K562 (cell line): ENCODE measurements around the gene IMPG1. TPM values are rescaled to one million over a fixed set of nuclear protein-coding genes. Genes with fewer than 3 reads are reported as not detected.
A peak's percentile ranks its signal among the peaks of the same experiment; 100 is the strongest.

Experiments used
- ATAC-seq: fragments of 200-7000 bp; cut with Tn5 transposase; 3 replicates; pipeline ENCODE4 v1.9.1; 2020; ENCODE audit warnings: moderate library complexity
- BruUV-seq: library from RNA; stranded (reverse); fragments of 400-500 nt; replicated peaks from 2 replicates; lab custom pipeline; 2021; lab: Mats Ljungman, UMichigan
- CTCF ChIA-PET: fragments of 300-600 bp; formaldehyde crosslinking; extraction: SDS; loops from one replicate; lab custom pipeline; 2021; ENCODE audit warnings: low intra/inter-chr PET ratio; lab: Yijun Ruan, JAX
- POLR2A ChIA-PET: fragments of 300-600, 350-650 bp; sonication (Branson Sonifier 250); formaldehyde crosslinking; extraction: SDS; loops from one replicate; lab custom pipeline; 2021; ENCODE audit warnings: antibody characterized with exemption, inconsistent platforms; lab: Yijun Ruan, JAX
- DNase-seq, 4 experiments: peaks; one replicate each; pipeline versions ENCODE4 v3.0.0 to v3.0.0-alpha.2; 2011 to 2018; ENCODE audit warnings: low spot score in 3 of 4, mixed read lengths in 3 of 4; ENCODE audit errors: extremely low read depth in 1 of 4
- FAIRE-seq: peaks from 2 replicates; lab custom pipeline; 2011; peaks lifted over from hg19 to GRCh38; lab: Jason Lieb, UNC
- H2AFZ ChIP-seq: 2 replicates; pipeline ENCODE4 v1.6.0; 2011; ENCODE audit warnings: low read depth, low read length, control low read depth, inconsistent platforms
- H3K27ac ChIP-seq: fragments of 200-600 bp; 3 replicates; pipeline ENCODE4 v1.8.0; 2011; ENCODE audit warnings: low read depth, mild to moderate bottlenecking, control low read depth, inconsistent platforms, low read length, moderate library complexity, mixed read lengths; ENCODE audit errors: extremely low read depth
- H3K27me3 ChIP-seq, 2 experiments: fragments of 300-600 bp in 1 of 2; 2 replicates in 1 of 2; 3 replicates in 1 of 2; pipeline versions ENCODE4 v1.6.0 to v1.8.0; 2011; ENCODE audit warnings: inconsistent platforms in 2 of 2, low read length in 2 of 2, mild to moderate bottlenecking in 1 of 2, mixed read lengths in 1 of 2, moderate library complexity in 1 of 2; ENCODE audit not compliant: control insufficient read depth in 2 of 2, insufficient read depth in 2 of 2
- H3K36me3 ChIP-seq: fragments of 300-600 bp; 3 replicates; pipeline ENCODE4 v1.8.0; 2011; ENCODE audit warnings: mild to moderate bottlenecking, low read length, inconsistent platforms; ENCODE audit not compliant: control insufficient read depth, insufficient read depth
- H3K4me1 ChIP-seq, 2 experiments: fragments of 200-600 bp in 1 of 2; replicated peaks in 1 of 2; 2 replicates in 1 of 2; 3 replicates in 1 of 2; pipeline versions ENCODE4 v1.5.1 to v1.8.0; 2011; ENCODE audit warnings: inconsistent platforms in 2 of 2, low read length in 2 of 2, mild to moderate bottlenecking in 1 of 2, mixed read lengths in 1 of 2, moderate library complexity in 1 of 2; ENCODE audit not compliant: control insufficient read depth in 2 of 2, insufficient read depth in 2 of 2
- H3K4me2 ChIP-seq: 2 replicates; pipeline ENCODE4 v1.6.1; 2011; ENCODE audit warnings: low read length, control low read depth, inconsistent platforms, mixed read lengths; ENCODE audit not compliant: insufficient read depth
- H3K4me3 ChIP-seq: fragments of 200-600 bp; sonication (generic), shearing (Covaris generic); 2 replicates; pipeline ENCODE4 v1.5.1; 2016; ENCODE audit warnings: control low read depth, inconsistent platforms
- H3K79me2 ChIP-seq: fragments of 200-600 bp; 3 replicates; pipeline ENCODE4 v1.8.0; 2011; ENCODE audit warnings: low read length, inconsistent platforms; ENCODE audit not compliant: control insufficient read depth, insufficient read depth
- H3K9ac ChIP-seq, 2 experiments: 2 replicates each; pipeline versions ENCODE4 v1.6.0 to v1.6.1; 2011; ENCODE audit warnings: low read depth in 2 of 2, low read length in 2 of 2, control low read depth in 1 of 2, inconsistent platforms in 1 of 2, mild to moderate bottlenecking in 1 of 2, mixed read lengths in 1 of 2; ENCODE audit not compliant: insufficient read depth in 1 of 2
- H3K9me1 ChIP-seq: one replicate; pipeline ENCODE4 v1.6.0; 2011; ENCODE audit warnings: inconsistent platforms, mild to moderate bottlenecking, low read length, moderate library complexity; ENCODE audit not compliant: control insufficient read depth, insufficient read depth
- H3K9me3 ChIP-seq: replicated peaks from 2 replicates; pipeline ENCODE4 v1.5.1; 2011; ENCODE audit warnings: low read depth, low read length, inconsistent platforms; ENCODE audit not compliant: control insufficient read depth, insufficient read depth
- H4K20me1 ChIP-seq: replicated peaks from 2 replicates; pipeline ENCODE4 v1.6.1; 2011; ENCODE audit warnings: low read length, inconsistent platforms, mixed read lengths; ENCODE audit not compliant: control insufficient read depth, insufficient read depth
- DEAF1 ChIP-seq: fragments of 450-650 bp; formaldehyde crosslinking; IDR thresholded peaks from 2 replicates; pipeline ENCODE4 v1.4.0; 2020; ENCODE audit warnings: mild to moderate bottlenecking, moderate library complexity
- DIDO1 ChIP-seq: fragments of 450-650 bp; IDR thresholded peaks from 2 replicates; pipeline ENCODE4 v1.6.1; 2016; ENCODE audit warnings: low read depth, missing biosample characterization, missing genetic modification characterization
- HNRNPL ChIP-seq: fragments of 200-400 bp; formaldehyde crosslinking; IDR thresholded peaks from 2 replicates; pipeline ENCODE4 v1.6.1; 2017; ENCODE audit warnings: low read depth, mild to moderate bottlenecking, low read length
- NFIC ChIP-seq: fragments of 450-650 bp; IDR thresholded peaks from 2 replicates; pipeline ENCODE4 v1.6.1; 2017; ENCODE audit warnings: mild to moderate bottlenecking, inconsistent platforms
- NFIX ChIP-seq: fragments of 250-450 bp; sonication (Bioruptor Pico); IDR thresholded peaks from 2 replicates; pipeline ENCODE4 v1.4.0; 2020; ENCODE audit warnings: low read depth, mild to moderate bottlenecking, moderate library complexity
- RBM22 ChIP-seq: fragments of 200-400 bp; formaldehyde crosslinking; IDR thresholded peaks from 2 replicates; pipeline ENCODE4 v1.6.1; 2018; ENCODE audit warnings: low read length, low read depth; ENCODE audit not compliant: poor library complexity, severe bottlenecking
- TFAP4 ChIP-seq: sonication (generic); formaldehyde crosslinking; IDR thresholded peaks from 2 replicates; pipeline ENCODE4 v1.8.0; 2022; ENCODE audit warnings: missing genetic modification reagents, mild to moderate bottlenecking, moderate library complexity, borderline replicate concordance
- WGBS: fragments of 100-300 bp; shearing (Covaris generic); methylation state at CpG from one replicate; pipeline ENCODE4 v1.1.6; 2016; ENCODE audit warnings: low coverage, mixed read lengths; ENCODE audit not compliant: insufficient coverage; ENCODE audit errors: missing lambda C conversion rate; 5-methylcytosine and 5-hydroxymethylcytosine counted together
- in situ Hi-C: fragments of 300-500 bp; cut with MboI; formaldehyde crosslinking; loops from 4 replicates; pipeline ENCODE4 v1.15.0; 2018; ENCODE audit warnings: inconsistent platforms, mixed read lengths
- intact Hi-C: fragments of 100-400 bp; cut with micrococcal nuclease; formaldehyde crosslinking; loops from 2 replicates; pipeline ENCODE4 v1.14.2; 2022
- polyA plus RNA-seq, 8 experiments: library from polyadenylated mRNA; depleted of rRNA in 4 of 8; stranded (reverse) in 5 of 8; unstranded in 3 of 8; fragments of >200 nt; fragmentation: Nextera tagmentation in 2 of 8; fragmentation: Illumina TruSeq in 1 of 8; extraction: Ambion mirVana in 2 of 8; extraction: Trizol in 1 of 8; gene quantifications; 2 replicates each; pipeline versions ENCODE4 v1.2.1 to v1.2.3, GENCODE V29; 2011 to 2014; ENCODE audit warnings: inconsistent platforms in 1 of 8, missing spikeins in 1 of 8
- total RNA-seq, 7 experiments: library from RNA; depleted of rRNA in 6 of 7; stranded (reverse); fragments of >200 nt in 6 of 7; fragmentation: Illumina TruSeq in 2 of 7; extraction: Trizol in 2 of 7; gene quantifications; 2 replicates each; pipeline versions ENCODE4 v1.2.1 to v1.2.3, GENCODE V29; 2011 to 2021; ENCODE audit warnings: low replicate concordance in 1 of 7

Gene IMPG1
- total and polyA plus RNA-seq, 9 of the 15 experiments (the other 6 are each of a cell fraction or from before 2014, with no cell fraction given): not detected

- 0 out of 2 replicates have a peak, but pooled peaks have one; percentile 18 for TF ChIP-seq DEAF1 (CRISPR knock-in tag)
- no peak for TF ChIP-seq HNRNPL
- TF ChIP-seq RBM22: no peak
- peak; percentile 81 for TF ChIP-seq TFAP4 (CRISPR knock-in tag)
These were observed 137.6 kb downstream of the IMPG1 start (continued) for GRCh38 chr6:75934643-75935472.

GRCh38 chr6:75933387-75933975 is 139.0 kb downstream of the IMPG1 start:
- H2AFZ ChIP-seq: no peak overlapping the region
- no peaks in the 10 kb centered on the region for H3K79me2 ChIP-seq
- H3K9me3 ChIP-seq: no peaks in the 10 kb centered on the region
- no peak for ATAC-seq
- no peak overlapping the region for H3K9ac ChIP-seq
- no peak overlapping the region for H3K4me3 ChIP-seq
- in situ Hi-C loops (loop anchor here (25.0 kb wide), 1 partner anchor 1529 kb away; the partner anchor contains the start of gene HTR1B), intact Hi-C loops (loop anchor here (10.0 kb wide), 2 partner anchors 79 to 931 kb away; no protein-coding TSS in a partner anchor)
- no peak for FAIRE-seq
- peaks cover 0 to 6% of the 10 kb centered on the region in 2 experiments; a peak in 2 of 5 replicates for H3K4me1 ChIP-seq
- H3K9me1 ChIP-seq: no peaks in the 10 kb centered on the region
- no peak overlapping the region for H3K27ac ChIP-seq
- peak; percentile 91 for TF ChIP-seq NFIC
- no peak for TF ChIP-seq DIDO1 (tag)
- peak; percentile 85 for TF ChIP-seq NFIX (CRISPR knock-in tag)
- H3K36me3 ChIP-seq: no peaks in the 10 kb centered on the region
- WGBS: 20% methylated on average over 7 of the region's 7 CpGs
- ChIA-PET POLR2A (no interaction called here), CTCF (no interaction called here)
- no peak for DNase-seq
- H3K4me2 ChIP-seq: no peak overlapping the region
- no peaks in the 10 kb centered on the region for H3K27me3 ChIP-seq
- BruUV-seq: no TSS peak
- H4K20me1 ChIP-seq: no peaks in the 10 kb centered on the region
